NCI-H524 treated with DMSO at 0.1 percent for 48 hours (cell line): ENCODE data around the gene PTAFR.
"Not testable (repeated sequence)": the region's sequence is repeated elsewhere in the genome, so short reads cannot be mapped to it uniquely, and the experiment has no call there.

Experiments used
- DNase-seq: peaks from one replicate; lab custom pipeline; 2025; lab: John Stamatoyannopoulos, UW

PTAFR gene

GRCh38 chr1:28144203-28145135, 32.0 kb downstream of the PTAFR start:
- DNase-seq = no peak

GRCh38 chr1:28143496-28144202, 32.8 kb downstream of the PTAFR start:
- no peak for DNase-seq

DNA sequence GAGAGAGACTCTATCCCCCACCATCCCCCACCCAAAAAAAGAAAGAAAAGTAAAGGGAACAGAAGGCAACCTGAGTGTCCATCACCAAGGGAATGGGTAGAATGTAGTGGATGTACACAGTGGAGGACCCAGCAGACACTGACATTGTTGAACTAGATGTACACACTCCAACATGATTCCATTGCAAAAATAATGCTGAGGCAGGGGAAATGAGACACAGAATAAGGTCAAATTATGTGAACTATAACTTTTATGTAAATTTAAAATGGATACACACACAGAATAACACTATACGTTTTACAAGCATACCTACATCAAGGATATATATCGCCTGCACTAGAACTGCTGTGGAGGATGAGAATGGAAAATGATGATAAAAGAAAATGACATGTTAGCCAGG, 34.8 kb downstream of the PTAFR start:
- DNase-seq = no peak

DNA sequence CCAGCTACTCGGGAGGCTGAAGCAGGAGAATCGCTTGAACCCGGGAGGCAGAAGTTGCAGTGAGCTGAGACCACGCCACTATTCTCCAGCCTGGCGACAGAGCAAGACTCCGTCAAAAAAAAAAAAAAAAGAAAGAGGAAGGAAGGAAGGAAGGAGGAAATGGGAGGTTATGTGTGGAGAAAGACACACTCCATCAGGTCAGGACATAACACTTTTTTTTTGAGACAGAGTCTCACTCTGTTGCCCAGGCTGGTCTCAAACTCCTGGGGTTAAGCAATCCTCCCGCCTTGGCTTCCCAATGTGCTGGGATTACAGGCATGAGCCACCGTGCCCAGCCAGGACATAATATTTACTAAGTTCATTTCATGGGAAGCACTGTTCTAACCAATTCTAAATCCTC, 36.6 kb downstream of the PTAFR start:
- DNase-seq = not testable (repeated sequence)

- DNase-seq = no peak
Measured at GRCh38 chr1:28139025-28139712, 37.3 kb downstream of the PTAFR start.

DNA sequence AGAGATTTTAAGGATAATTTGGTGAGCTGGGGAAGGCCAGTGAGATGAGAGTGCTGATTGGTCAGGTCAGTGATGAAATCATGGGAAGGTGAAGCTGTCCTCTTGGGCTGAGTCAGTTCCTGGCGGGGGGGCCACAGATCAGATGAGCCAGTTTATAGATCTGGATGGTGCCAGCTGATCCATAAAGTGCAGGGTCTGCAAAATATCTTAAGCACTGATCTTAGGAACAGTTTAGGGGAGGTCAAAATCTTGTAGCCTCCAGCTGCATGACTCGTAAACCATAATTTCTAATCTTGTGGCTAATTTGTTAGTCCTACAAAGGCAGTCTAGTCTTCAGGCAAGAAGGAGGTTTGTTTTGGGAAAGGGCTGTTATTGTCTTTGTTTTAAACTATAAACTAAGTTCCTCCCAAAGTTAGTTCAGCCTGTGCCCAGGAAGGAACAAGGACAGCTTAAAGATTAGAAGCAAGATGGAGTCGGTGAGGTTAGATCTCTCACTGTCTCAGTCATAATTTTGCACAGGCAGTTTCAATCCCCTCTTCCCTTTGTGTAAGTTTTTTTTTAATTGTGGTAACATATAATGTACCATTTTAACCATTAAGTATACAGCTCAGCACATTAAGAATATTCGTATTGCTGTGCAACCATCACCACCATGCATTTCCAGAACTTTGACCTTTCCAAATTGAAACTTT, 39.4 kb downstream of the PTAFR start:
- no peak for DNase-seq

DNA sequence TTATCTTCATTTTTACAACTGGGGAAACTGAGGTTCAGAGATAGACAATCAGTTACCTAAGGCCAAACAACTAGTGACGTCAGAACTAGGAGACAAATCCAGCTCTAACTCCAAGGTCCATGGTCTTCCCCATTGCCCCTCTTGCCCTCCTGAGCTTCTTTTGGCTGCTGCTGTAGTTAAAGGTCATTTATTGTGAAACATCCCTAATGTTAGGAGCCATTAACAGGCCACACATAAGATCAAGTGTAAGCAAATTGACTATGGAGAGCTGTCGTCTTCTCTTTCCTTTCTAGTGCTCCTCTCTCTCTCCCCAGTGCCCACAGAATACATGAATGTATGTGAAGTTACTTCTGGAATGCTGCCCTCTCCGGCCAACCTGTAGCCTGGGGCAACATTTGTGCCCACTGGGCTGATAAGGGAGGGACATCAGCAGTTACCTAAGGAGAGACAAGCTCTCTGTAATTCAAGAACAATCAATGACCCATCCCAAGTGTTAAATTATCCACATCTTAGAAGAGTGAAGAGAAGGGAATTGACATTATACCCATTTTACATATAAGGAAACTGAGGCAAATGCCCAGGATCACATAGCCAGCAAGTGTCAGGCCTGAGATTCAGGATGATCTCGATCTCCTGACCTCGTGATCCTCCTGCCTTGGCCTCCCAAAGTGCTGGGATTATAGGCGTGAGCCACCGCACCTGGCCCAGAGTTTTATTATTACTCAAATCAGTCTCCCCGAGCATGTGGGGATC, 40.1 kb downstream of the PTAFR start:
- no peak for DNase-seq

DNA sequence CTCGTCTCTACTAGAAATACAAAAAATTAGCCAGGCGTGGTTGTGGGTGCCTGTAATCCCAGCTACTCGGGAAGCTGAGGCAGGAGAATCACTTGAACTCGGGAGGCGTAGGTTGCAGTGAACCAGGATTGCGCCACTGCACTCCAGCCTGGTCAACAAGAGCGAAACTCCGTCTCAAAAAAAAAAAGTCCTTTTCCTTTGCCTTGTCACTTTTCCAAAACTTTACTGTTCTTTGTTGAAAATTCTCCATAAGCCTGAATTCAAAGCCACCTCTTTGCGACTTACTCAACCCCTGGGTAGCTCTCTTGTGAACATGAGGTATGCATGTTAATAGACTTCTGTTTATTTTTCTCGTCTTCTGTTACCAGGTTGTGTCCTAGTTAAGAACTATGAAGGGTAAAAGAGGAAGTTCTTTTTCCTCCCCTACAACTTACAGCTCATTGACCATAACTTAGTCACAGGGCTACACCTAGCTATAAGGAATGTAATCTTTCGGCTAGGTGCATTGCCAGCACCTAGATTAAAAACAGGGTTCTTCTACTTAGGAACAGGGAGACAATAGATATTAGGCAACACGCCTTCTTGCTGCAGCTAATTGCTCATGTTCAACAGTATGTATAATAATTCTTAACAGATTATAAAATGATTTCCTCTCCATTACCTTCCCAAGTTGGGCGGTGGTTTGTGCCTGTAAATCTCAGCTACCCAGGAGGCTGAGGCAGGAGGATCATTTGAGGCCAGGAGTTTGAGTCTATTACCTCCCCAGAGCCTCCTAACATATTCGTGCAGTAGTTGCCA, 40.9 kb downstream of the PTAFR start:
- no peak for DNase-seq

DNA sequence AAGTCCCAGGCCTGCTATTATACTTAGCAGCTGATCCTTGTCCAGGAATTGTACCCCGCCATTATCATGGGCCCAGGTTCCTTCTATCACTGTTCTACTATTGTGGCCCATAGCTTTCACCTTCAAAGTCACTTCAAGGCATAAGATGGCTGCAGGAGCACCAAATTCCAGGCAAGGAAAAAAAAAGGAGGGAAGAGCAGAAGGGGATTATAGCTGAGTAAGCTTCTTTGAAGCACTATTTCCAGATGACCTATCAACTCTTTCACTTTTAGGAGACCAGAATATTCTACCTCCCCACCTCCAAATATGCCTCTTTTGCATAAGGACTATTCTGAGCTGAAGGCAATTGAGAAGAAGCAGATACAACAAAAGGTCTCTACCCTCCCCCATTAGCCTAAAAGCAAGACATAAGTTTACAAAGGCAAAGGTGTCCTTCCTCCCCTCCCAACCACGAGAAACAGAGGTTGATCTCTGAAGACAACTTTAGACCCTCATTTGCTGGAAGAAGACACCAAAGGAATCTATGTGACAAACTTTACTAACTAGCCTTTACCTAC, 41.8 kb downstream of the PTAFR start:
- DNase-seq = no peak

- DNase-seq = no peak
Measured at GRCh38 chr1:28132171-28133167, 44.0 kb downstream of the PTAFR start.

DNA sequence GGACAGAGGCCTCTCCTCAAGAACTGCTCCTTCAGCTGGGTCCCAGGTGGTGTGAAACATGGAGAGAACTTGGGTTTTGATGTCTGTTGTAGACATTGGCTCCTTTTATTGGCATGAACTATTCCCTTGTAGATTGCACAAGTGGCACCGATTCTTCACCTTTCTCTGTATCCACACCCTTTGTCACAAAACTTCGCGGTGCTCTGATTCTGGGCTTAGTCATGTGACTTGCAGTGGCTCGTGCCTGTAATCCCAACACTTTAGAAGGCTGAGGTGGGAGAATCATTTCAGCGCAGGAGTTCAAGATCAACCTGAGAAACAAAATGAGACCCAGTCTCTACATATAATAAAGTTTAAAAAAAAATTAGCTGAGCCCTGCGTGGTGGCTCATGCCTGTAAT, 45.6 kb downstream of the PTAFR start:
- no peak for DNase-seq

DNA sequence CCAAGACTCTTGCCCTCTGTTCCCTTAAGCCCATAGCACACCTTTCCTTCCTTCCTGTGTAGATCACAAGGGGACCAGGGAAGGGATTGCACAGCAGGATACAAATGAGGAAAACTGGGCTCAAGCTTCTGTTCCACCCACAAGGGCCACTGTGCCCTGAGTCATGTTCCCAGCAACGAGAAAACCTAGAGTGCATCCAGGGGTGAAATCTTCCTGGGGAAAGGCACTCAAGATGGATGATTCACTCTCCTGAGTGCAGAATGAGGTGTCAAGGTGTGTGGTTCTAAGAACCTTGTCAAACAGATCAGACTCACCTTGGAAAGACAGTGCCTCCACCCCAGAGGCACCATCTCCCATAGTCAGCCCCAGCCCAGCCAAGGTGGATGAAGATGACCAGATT, 47.3 kb downstream of the PTAFR start:
- DNase-seq = no peak

DNA sequence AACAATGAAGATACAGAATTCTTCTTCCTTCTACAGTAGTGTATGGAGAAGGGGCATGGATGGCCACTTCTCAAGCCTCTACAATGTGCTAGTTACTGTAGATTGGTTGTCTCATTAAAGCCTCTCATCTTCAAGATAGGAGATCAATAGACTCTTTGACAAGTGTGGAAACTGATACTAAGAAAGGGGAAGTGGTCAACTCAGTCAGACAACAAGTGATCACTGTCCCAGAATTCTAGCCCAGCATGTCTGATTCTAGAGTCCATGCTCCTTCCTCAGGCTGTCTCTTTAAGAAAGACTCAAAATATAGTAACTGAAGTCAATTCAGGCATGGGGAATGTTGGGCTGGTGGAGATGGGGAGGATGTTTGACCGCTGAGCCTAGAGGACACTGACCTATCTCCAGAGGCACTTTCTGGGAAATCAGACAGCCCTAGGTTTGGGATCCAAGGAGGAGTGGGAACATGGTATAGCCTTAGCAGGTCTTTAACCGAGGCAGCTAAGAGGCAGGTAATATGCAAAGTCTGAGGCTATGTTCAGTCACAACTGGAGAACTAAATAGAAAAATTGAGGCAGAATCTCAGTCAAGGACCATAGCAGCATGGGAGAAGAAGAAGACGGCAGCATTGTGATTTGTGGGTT, 48.8 kb downstream of the PTAFR start:
- no peak for DNase-seq

DNA sequence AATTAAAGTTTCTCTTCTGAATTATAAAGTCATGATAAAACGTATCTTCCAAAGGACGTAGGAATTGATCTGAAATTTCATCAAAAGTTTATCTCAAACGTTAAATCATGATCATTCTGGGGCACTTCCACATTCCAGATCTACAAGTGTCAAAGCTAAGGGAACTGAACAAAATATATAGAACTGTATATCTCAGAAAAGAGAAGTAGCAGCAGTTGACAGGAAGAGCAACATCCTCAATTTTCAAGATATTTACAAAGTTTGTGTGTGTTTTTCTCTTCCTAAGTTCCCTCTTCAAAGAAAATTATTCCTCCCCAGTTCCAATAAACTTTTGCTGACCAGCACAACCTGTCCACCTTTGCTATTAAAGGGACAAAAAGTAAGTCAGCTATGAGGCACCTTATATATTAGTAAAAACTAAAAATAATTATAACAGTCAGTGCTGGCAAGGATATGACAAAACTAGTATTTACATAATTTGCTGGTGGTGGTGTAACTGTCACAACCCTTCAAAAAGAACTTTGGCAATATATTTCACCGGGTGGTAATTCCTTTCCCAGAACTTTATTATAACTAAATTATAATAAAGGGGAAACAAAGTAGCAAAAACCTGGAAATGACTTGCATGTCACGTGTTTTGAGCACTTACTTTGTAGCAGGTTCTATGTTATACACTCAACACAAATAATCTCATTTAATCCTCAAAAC, 49.6 kb downstream of the PTAFR start:
- no peak for DNase-seq

DNA sequence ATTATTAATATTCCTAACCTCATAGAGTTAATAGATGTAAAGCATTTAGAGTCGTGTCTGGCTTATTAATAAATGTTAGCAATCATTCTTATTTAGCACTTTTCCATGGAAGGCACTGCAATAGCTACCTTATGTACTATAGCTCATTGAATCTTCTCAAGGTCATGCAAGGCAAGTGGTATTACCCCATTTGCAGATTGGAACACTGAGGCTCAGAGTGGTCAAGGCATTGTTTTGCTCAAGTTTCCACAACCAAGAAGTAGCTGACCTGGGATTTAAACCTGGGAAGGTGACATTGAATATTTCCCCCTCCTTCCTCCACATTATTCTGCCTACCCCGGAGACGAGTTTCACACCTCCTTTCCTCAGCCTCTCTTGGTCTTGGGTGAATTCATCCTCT, 50.3 kb downstream of the PTAFR start:
- no peak for DNase-seq

DNA sequence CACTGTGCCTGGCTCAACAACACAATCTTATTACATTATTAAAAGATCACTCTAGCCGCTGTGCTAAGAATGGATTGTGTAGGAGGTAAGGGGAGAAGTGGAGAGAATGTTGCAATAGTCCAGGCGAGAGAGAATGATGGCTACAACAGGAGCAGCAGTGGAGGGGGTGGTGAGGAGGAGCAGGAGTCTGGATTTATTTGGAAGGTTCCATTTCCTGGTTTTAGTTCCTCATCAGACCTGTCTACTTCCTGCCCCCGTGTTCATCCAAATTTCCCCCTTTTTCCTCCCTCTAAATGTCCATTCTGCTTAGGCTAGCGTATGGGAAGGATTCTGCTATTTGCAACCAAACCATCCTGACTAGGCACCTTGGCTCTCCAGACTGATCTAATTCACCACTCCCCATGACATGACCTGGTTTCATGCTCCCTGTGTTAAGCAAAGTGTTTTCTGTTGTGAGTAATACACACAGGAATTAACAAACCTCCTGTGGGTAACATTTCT, 53.0 kb downstream of the PTAFR start:
- no peak for DNase-seq

GRCh38 chr1:28122183-28122582, 54.3 kb downstream of the PTAFR start:
- no peak for DNase-seq

DNA sequence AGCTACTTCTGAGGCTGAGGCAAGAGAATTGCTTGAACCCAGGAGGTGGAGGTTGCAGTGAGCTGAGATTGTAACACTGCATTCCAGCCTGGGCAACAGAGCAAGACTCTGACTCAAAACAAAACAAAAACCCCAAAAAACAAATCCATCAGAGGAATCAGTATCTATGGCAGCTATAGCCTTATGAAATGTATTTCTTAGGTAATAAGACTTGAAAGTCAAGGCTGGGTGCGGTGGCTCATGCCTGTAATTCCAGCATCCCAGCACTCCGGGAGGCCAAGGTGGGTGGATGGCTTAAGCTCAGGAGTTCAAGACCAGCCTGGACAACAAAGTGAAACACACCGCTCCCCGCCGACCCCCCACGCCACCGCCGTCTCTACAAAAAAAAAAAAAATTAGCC, 56.9 kb downstream of the PTAFR start:
- no peak for DNase-seq
